Panc1 (cell line): Measurements from ENCODE around the gene KBTBD3. TPM values are rescaled to one million over a fixed set of nuclear protein-coding genes. Genes with fewer than 3 reads are reported as not detected.

Experiments
- ATAC-seq: fragments of 200-7000 bp; cut with Tn5 transposase; 2 replicates; pipeline ENCODE4 v1.9.1; 2020; ENCODE audit warnings: mild to moderate bottlenecking, moderate library complexity
- BruUV-seq: library from RNA; stranded (reverse); fragments of 400-500 nt; replicated peaks from 2 replicates; lab custom pipeline; 2021; lab: Mats Ljungman, UMichigan
- CTCF ChIA-PET: fragments of 300-600 bp; sonication (Branson Sonifier 250); formaldehyde crosslinking; loops from one replicate; lab custom pipeline; 2022; ENCODE audit warnings: antibody characterized with exemption; lab: Charles Lee
- POLR2A ChIA-PET: fragments of 300-600 bp; sonication (Branson Sonifier 250); formaldehyde crosslinking; loops from one replicate; lab custom pipeline; 2022; ENCODE audit warnings: antibody characterized with exemption; lab: Charles Lee
- DNase-seq: peaks from one replicate; pipeline ENCODE4 v3.0.0-alpha.2; 2010; ENCODE audit warnings: low read depth, low spot score
- H3K27ac ChIP-seq: 2 replicates; pipeline ENCODE4 v1.5.1; 2011; ENCODE audit warnings: mild to moderate bottlenecking, low read length, inconsistent platforms
- H3K27me3 ChIP-seq: fragments of 200-500 bp; sonication (Bioruptor generic); 2 replicates; pipeline ENCODE4 v1.6.0; 2014; ENCODE audit warnings: low read length, inconsistent platforms; ENCODE audit not compliant: control insufficient read depth, insufficient read depth
- H3K36me3 ChIP-seq: fragments of 200-500 bp; sonication (Bioruptor generic); 2 replicates; pipeline ENCODE4 v1.5.1; 2014; ENCODE audit warnings: inconsistent platforms, mild to moderate bottlenecking, low read length, moderate library complexity; ENCODE audit not compliant: control insufficient read depth, insufficient read depth
- H3K4me1 ChIP-seq: 2 replicates; pipeline ENCODE4 v1.5.1; 2011; ENCODE audit warnings: inconsistent platforms, mild to moderate bottlenecking, low read length, moderate library complexity; ENCODE audit not compliant: control insufficient read depth, insufficient read depth
- H3K4me3 ChIP-seq, 2 experiments: 2 replicates each; pipeline ENCODE4 v1.5.1; 2011 to 2012; ENCODE audit warnings: low read depth in 2 of 2, low read length in 2 of 2, mild to moderate bottlenecking in 2 of 2, inconsistent platforms in 1 of 2, moderate library complexity in 1 of 2
- H3K9me3 ChIP-seq: fragments of 200-500 bp; sonication (Bioruptor generic); 2 replicates; pipeline ENCODE4 v1.5.1; 2014; ENCODE audit warnings: low read depth, mild to moderate bottlenecking, inconsistent platforms, low read length, moderate library complexity; ENCODE audit not compliant: control insufficient read depth, insufficient read depth
- POLR2AphosphoS5 ChIP-seq: IDR thresholded peaks from 2 replicates; pipeline ENCODE4 v1.6.1; 2012; ENCODE audit warnings: mild to moderate bottlenecking, low read depth, low read length, moderate library complexity
- SIN3A ChIP-seq: IDR thresholded peaks from 2 replicates; pipeline ENCODE4 v1.6.1; 2012; ENCODE audit warnings: low read depth, mild to moderate bottlenecking, low read length, moderate library complexity, borderline replicate concordance; ENCODE audit not compliant: insufficient read depth
- TCF7L2 ChIP-seq: IDR thresholded peaks from 2 replicates; pipeline ENCODE4 v1.6.1; 2011; ENCODE audit warnings: mild to moderate bottlenecking, low read depth, low read length, inconsistent platforms
- in situ Hi-C: cut with HindIII; loops from 2 replicates; pipeline ENCODE4 v1.10.0; 2016; ENCODE audit warnings: low sequenced_read_pairs, low pct_unique_long_range_greater_than_20kb
- intact Hi-C: fragments of 100-400 bp; cut with micrococcal nuclease; formaldehyde crosslinking; loops from one replicate; pipeline ENCODE4 v1.10.0; 2022; ENCODE audit not compliant: unreplicated experiment
- total RNA-seq: library from RNA; stranded (reverse); gene quantifications from one replicate; pipeline ENCODE4 v1.2.1, GENCODE V29; 2021; ENCODE audit not compliant: unreplicated experiment
- TF ChIP-seq, protein P1 (sequence below): fragments of 450-650 bp; IDR thresholded peaks from 2 replicates; pipeline ENCODE4 v1.5.1; 2017; ENCODE audit warnings: mild to moderate bottlenecking
- TF ChIP-seq, protein P2 (sequence below), 2 experiments: IDR thresholded peaks; 2 replicates each; pipeline ENCODE4 v1.6.1; 2011 to 2012; ENCODE audit warnings: low read depth in 2 of 2, control low read depth in 1 of 2, low read length in 1 of 2, mild to moderate bottlenecking in 1 of 2, moderate library complexity in 1 of 2; ENCODE audit not compliant: insufficient read depth in 1 of 2

KBTBD3 gene
- total RNA-seq, 1 experiment from 2014 or later: 5.7 TPM

DNA sequence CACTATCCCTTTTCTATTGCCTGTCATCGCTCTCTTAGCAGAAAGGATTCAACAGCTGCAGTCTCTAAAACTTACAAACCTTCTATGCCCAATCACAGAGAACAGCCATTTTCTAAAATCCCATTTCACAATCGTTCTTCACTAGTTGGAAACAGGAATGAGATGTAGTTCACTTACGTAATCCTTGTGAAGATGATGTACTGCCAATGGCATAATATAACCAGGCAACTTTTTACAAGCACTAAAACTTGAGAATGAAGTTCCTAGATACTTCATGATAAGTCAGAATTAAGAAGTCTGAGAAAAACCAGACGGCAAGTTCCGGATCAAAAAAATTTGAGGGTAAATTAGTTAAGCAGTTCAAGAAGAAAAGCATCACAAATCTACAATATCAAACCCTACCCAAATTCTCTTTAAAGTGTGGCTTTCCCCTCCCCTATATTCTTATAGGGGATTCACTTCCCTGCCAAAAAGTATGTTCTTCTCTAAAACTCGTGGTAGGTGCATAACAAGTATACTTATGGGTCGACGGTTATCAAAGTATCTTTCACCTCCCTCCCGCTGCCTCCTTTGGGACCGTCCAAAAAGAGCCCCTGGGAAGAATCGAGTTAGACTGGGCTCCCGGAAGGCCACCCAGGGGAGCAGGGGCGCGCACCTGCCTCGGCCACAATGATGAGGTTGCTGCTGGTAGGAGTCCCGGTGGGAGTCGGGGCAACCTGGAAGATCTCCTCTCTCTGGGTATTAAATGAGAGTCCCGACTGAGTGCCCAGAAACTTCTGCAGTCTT is 55.8 kb downstream of the KBTBD3 start:
- ATAC-seq (peak; percentile 14), DNase-seq (no peak)
- BruUV-seq: no TSS peak
- peak overlapping the region; percentile 77 to 90 for H3K4me3 ChIP-seq
- intact Hi-C loops: no loop called here
- peak overlapping the region; percentile 92 for H3K27ac ChIP-seq
- CTCF ChIA-PET: no interaction called here
- peaks cover 15% of the 10 kb centered on the region; the same call in 1 of the 2 replicates for H3K4me1 ChIP-seq
- no peaks in the 10 kb centered on the region for H3K27me3 ChIP-seq
- H3K36me3 ChIP-seq: peaks cover 2% of the 10 kb centered on the region; the same call in 1 of the 2 replicates
- POLR2A ChIA-PET: no interaction called here
- TF ChIP-seq TCF7L2: no peak
- H3K9me3 ChIP-seq: no peaks in the 10 kb centered on the region
- in situ Hi-C loops: no loop called here

DNA sequence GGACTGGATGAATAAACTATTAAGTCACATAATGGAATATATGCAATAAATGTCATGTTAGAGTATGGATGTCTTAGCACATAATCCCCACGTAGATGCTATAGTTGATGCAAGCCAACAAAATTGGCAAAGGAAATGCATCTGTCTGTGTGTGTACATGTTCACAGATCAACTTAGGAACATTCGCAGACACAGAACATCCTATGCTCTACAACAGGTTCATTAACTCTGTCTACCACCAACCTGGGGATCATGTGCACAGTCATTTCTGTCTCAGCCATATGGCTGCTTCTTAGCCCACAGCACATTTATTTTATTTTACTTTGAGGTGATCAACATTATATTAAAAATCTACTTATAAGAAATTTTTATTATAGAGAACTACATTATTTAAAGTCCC is 60.1 kb downstream of the KBTBD3 start:
- ATAC-seq (no peak), DNase-seq (no peak)
- Histone ChIP-seq H3K27ac (no peak overlapping the region), H3K9me3 (no peaks in the 10 kb centered on the region), H3K36me3 (peaks cover 2% of the 10 kb centered on the region; the same call in 1 of the 2 replicates), H3K4me1 (peaks cover 15% of the 10 kb centered on the region; the same call in 1 of the 2 replicates), H3K27me3 (no peaks in the 10 kb centered on the region), H3K4me3 (no peak overlapping the region)
- in situ Hi-C loops: no loop called here
- POLR2A ChIA-PET: no interaction called here
- intact Hi-C loops: no loop called here
- CTCF ChIA-PET: no interaction called here
- BruUV-seq: no TSS peak
- TF ChIP-seq SIN3A (no peak), TCF7L2 (no peak), POLR2AphosphoS5 (no peak)
- TF ChIP-seq, protein P1, sequence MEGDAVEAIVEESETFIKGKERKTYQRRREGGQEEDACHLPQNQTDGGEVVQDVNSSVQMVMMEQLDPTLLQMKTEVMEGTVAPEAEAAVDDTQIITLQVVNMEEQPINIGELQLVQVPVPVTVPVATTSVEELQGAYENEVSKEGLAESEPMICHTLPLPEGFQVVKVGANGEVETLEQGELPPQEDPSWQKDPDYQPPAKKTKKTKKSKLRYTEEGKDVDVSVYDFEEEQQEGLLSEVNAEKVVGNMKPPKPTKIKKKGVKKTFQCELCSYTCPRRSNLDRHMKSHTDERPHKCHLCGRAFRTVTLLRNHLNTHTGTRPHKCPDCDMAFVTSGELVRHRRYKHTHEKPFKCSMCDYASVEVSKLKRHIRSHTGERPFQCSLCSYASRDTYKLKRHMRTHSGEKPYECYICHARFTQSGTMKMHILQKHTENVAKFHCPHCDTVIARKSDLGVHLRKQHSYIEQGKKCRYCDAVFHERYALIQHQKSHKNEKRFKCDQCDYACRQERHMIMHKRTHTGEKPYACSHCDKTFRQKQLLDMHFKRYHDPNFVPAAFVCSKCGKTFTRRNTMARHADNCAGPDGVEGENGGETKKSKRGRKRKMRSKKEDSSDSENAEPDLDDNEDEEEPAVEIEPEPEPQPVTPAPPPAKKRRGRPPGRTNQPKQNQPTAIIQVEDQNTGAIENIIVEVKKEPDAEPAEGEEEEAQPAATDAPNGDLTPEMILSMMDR: no peak
- TF ChIP-seq, protein P2, sequence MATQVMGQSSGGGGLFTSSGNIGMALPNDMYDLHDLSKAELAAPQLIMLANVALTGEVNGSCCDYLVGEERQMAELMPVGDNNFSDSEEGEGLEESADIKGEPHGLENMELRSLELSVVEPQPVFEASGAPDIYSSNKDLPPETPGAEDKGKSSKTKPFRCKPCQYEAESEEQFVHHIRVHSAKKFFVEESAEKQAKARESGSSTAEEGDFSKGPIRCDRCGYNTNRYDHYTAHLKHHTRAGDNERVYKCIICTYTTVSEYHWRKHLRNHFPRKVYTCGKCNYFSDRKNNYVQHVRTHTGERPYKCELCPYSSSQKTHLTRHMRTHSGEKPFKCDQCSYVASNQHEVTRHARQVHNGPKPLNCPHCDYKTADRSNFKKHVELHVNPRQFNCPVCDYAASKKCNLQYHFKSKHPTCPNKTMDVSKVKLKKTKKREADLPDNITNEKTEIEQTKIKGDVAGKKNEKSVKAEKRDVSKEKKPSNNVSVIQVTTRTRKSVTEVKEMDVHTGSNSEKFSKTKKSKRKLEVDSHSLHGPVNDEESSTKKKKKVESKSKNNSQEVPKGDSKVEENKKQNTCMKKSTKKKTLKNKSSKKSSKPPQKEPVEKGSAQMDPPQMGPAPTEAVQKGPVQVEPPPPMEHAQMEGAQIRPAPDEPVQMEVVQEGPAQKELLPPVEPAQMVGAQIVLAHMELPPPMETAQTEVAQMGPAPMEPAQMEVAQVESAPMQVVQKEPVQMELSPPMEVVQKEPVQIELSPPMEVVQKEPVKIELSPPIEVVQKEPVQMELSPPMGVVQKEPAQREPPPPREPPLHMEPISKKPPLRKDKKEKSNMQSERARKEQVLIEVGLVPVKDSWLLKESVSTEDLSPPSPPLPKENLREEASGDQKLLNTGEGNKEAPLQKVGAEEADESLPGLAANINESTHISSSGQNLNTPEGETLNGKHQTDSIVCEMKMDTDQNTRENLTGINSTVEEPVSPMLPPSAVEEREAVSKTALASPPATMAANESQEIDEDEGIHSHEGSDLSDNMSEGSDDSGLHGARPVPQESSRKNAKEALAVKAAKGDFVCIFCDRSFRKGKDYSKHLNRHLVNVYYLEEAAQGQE (IDR thresholded peaks at IDR 0.05; ENCODE audit: insufficient read depth in 1 of 2, low read depth in 2 of 2, low read length in 1 of 2): no peak

DNA sequence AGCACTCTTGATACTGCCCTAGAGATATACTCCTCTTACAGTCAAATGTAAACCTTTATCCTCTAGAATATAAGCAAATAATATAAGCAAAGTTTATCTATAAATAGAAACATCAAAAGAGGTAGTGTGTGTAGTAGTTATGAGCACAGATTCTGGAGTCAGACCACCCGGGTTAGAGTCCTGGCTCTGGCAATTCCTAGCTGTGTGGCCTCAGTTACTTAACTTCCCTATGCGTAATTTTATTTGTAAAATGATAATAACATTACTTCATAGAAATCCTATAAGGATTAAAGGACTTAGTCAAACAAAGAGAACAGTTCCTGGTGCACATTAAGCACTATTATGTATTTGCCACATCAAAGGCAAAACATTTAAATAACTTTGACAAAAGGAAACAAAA is 62.1 kb downstream of the KBTBD3 start:
- no TSS peak for BruUV-seq
- Histone ChIP-seq H3K9me3 (no peaks in the 10 kb centered on the region), H3K4me3 (no peak overlapping the region), H3K4me1 (peaks cover 4% of the 10 kb centered on the region; the same call in 1 of the 2 replicates), H3K27me3 (no peaks in the 10 kb centered on the region), H3K27ac (no peak overlapping the region), H3K36me3 (peaks cover 6% of the 10 kb centered on the region)
- ATAC-seq: no peak
- ChIA-PET POLR2A (no interaction called here), CTCF (no interaction called here)
- TF ChIP-seq TCF7L2: no peak
- no peak for TF ChIP-seq POLR2AphosphoS5
- TF ChIP-seq, protein P1: no peak
- TF ChIP-seq, protein P2 (IDR thresholded peaks at IDR 0.05; ENCODE audit: insufficient read depth in 1 of 2, low read depth in 2 of 2, low read length in 1 of 2): no peak
- no peak for TF ChIP-seq SIN3A
- in situ Hi-C loops: no loop called here
- no peak for DNase-seq
- intact Hi-C loops: no loop called here
